ENCODE results near the gene PFKP.

- TF ChIP-seq, protein P1, sequence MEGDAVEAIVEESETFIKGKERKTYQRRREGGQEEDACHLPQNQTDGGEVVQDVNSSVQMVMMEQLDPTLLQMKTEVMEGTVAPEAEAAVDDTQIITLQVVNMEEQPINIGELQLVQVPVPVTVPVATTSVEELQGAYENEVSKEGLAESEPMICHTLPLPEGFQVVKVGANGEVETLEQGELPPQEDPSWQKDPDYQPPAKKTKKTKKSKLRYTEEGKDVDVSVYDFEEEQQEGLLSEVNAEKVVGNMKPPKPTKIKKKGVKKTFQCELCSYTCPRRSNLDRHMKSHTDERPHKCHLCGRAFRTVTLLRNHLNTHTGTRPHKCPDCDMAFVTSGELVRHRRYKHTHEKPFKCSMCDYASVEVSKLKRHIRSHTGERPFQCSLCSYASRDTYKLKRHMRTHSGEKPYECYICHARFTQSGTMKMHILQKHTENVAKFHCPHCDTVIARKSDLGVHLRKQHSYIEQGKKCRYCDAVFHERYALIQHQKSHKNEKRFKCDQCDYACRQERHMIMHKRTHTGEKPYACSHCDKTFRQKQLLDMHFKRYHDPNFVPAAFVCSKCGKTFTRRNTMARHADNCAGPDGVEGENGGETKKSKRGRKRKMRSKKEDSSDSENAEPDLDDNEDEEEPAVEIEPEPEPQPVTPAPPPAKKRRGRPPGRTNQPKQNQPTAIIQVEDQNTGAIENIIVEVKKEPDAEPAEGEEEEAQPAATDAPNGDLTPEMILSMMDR (IDR thresholded peaks at IDR 0.05), result no peak
- TF ChIP-seq POLR2A (IDR thresholded peaks at IDR 0.05) (no peak), POLR2AphosphoS5 (IDR thresholded peaks at IDR 0.05; ENCODE audit: insufficient read depth in 1 of 2, low read depth in 1 of 2) (no peak)
Measured at GRCh38 chr10:3148041-3148440, 80.7 kb downstream of the PFKP start.
